ENCODE results near the gene ABCA6. TPM values are rescaled to one million over a fixed set of nuclear protein-coding genes. Genes with fewer than 3 reads are reported as not detected.

Gene ABCA6
- total and polyA plus RNA-seq, 2 donors = 35.9 to 74.6 TPM

GRCh38 chr17:69044371-69044770, 97.3 kb downstream of the ABCA6 start:
- Histone ChIP-seq H3K4me1 (ENCODE audit: insufficient read depth) (no peaks in the 10 kb centered on the region), H3K36me3 (ENCODE audit: insufficient read depth) (peaks cover 5% of the 10 kb centered on the region), H3K4me3 (ENCODE audit: low read depth, low read length) (no peak overlapping the region), H3K27ac (ENCODE audit: low read depth) (no peak overlapping the region)
- WGBS = 92% methylated on average over 2 of the region's 2 CpGs
- DNase-seq (ENCODE audit: extremely low spot score) = no peak

GRCh38 chr17:69043098-69043734, 98.5 kb downstream of the ABCA6 start:
- no peak for DNase-seq (ENCODE audit: extremely low spot score)
- 82% methylated on average over 6 of the region's 6 CpGs for WGBS
- H3K4me3 ChIP-seq (ENCODE audit: low read depth, low read length) = no peak overlapping the region
- H3K27ac ChIP-seq (ENCODE audit: low read depth) = no peak overlapping the region
- no peaks in the 10 kb centered on the region for H3K4me1 ChIP-seq (ENCODE audit: insufficient read depth)
- peaks cover 5% of the 10 kb centered on the region for H3K36me3 ChIP-seq (ENCODE audit: insufficient read depth)

GRCh38 chr17:69042308-69042707, 99.4 kb downstream of the ABCA6 start:
- WGBS = 80% methylated on average over 5 of the region's 5 CpGs
- no peak overlapping the region for H3K4me3 ChIP-seq (ENCODE audit: low read depth, low read length)
- H3K27ac ChIP-seq (ENCODE audit: low read depth) = no peak overlapping the region
- H3K4me1 ChIP-seq (ENCODE audit: insufficient read depth) = no peaks in the 10 kb centered on the region
- peaks cover 5% of the 10 kb centered on the region for H3K36me3 ChIP-seq (ENCODE audit: insufficient read depth)
- no peak for DNase-seq (ENCODE audit: extremely low spot score)

- H3K27ac ChIP-seq (ENCODE audit: low read depth) = no peak overlapping the region
- WGBS = 84% methylated on average over 3 of the region's 3 CpGs
- no peaks in the 10 kb centered on the region for H3K4me1 ChIP-seq (ENCODE audit: insufficient read depth)
- DNase-seq (ENCODE audit: extremely low spot score) = no peak
- H3K36me3 ChIP-seq (ENCODE audit: insufficient read depth) = peaks cover 3% of the 10 kb centered on the region
- H3K4me3 ChIP-seq (ENCODE audit: low read depth, low read length) = no peak overlapping the region
Observed at GRCh38 chr17:69031839-69032238, 109.9 kb downstream of the ABCA6 start.

- WGBS = 83% methylated on average over 1 of the region's 1 CpG
- Histone ChIP-seq H3K27ac (ENCODE audit: low read depth) (peak overlapping the region; percentile 18), H3K4me1 (ENCODE audit: insufficient read depth) (no peaks in the 10 kb centered on the region), H3K36me3 (ENCODE audit: insufficient read depth) (peaks cover 3% of the 10 kb centered on the region), H3K4me3 (ENCODE audit: low read depth, low read length) (no peak overlapping the region)
- DNase-seq (ENCODE audit: extremely low spot score) = no peak
Observed at GRCh38 chr17:69030169-69030568, 111.5 kb downstream of the ABCA6 start.

Small RNAs within 50 kb of the gene (small RNA-seq; reads per million reads assigned to genes)
- gene MIR4524B = not detected

Other genes with a start within 250 kb of the ABCA6 start
- gene ABCA8, start 186.5 kb downstream of the ABCA6 start, total RNA-seq = 107 TPM
- 43.6 TPM for gene ABCA8, start 186.5 kb downstream of the ABCA6 start, polyA plus RNA-seq
- 46.6 TPM for gene ABCA9, start 81.0 kb downstream of the ABCA6 start, total RNA-seq
- 13.1 TPM for gene ABCA9, start 81.0 kb downstream of the ABCA6 start, polyA plus RNA-seq
- gene ABCA10, start 86.9 kb upstream of the ABCA6 start, total RNA-seq = 40.4 TPM
- gene ABCA10, start 86.9 kb upstream of the ABCA6 start, polyA plus RNA-seq = 3.3 TPM
- 45.6 TPM for gene ABCA5, start 185.2 kb upstream of the ABCA6 start, total RNA-seq
- 8.1 TPM for gene ABCA5, start 185.2 kb upstream of the ABCA6 start, polyA plus RNA-seq